Stimulated activated memory B cell treated with anti-CD40 and anti-IgM and Interleukin-4, amounts not matched to agents 10 μg/mL and 1 μg/mL and 100 μg/mL, for 72 hours (primary cell): ENCODE results near the gene S100A3.
A peak's percentile ranks its signal among the peaks of the same experiment; 100 is the strongest.
"Not testable (repeated sequence)": the region's sequence is repeated elsewhere in the genome, so short reads cannot be mapped to it uniquely, and the experiment has no call there.

Experiments
- ATAC-seq: fragments of 150-1000 bp; cut with Tn5 transposase; 2 replicates; pipeline ENCODE4 v1.10.0; 2021
- H3K27ac Mint-ChIP-seq: one replicate; pipeline ENCODE4 v1.8.0; 2022; ENCODE audit warnings: mild to moderate bottlenecking, mixed read lengths
- H3K27me3 Mint-ChIP-seq: one replicate; pipeline ENCODE4 v1.8.0; 2022; ENCODE audit warnings: mixed read lengths
- H3K36me3 Mint-ChIP-seq: one replicate; pipeline ENCODE4 v1.8.0; 2022; ENCODE audit warnings: mixed read lengths
- H3K4me1 Mint-ChIP-seq: one replicate; pipeline ENCODE4 v1.8.0; 2022; ENCODE audit warnings: mixed read lengths
- H3K4me3 Mint-ChIP-seq: one replicate; pipeline ENCODE4 v1.8.0; 2022; ENCODE audit warnings: mild to moderate bottlenecking, moderate library complexity, mixed read lengths
- H3K9me3 Mint-ChIP-seq: one replicate; pipeline ENCODE4 v1.8.0; 2022; ENCODE audit warnings: mixed read lengths

Gene S100A3

GRCh38 chr1:153577138-153577537 is 28.1 kb upstream of the S100A3 start:
- Mint-ChIP-seq H3K9me3 (no peaks in the 10 kb centered on the region), H3K4me1 (peaks cover 23% of the 10 kb centered on the region), H3K4me3 (no peak overlapping the region), H3K36me3 (no peaks in the 10 kb centered on the region), H3K27me3 (peaks cover 23% of the 10 kb centered on the region), H3K27ac (peak overlapping the region; percentile 3)
- no peak for ATAC-seq

- H3K36me3 Mint-ChIP-seq, ATAC-seq: not testable (repeated sequence)
Observed at GRCh38 chr1:153575497-153575896, 26.4 kb upstream of the S100A3 start.

GRCh38 chr1:153575081-153575491 is 26.0 kb upstream of the S100A3 start:
- not testable (repeated sequence) for H3K36me3 Mint-ChIP-seq, ATAC-seq, H3K27ac Mint-ChIP-seq, H3K4me3 Mint-ChIP-seq, H3K9me3 Mint-ChIP-seq
- peaks cover 23% of the 10 kb centered on the region for H3K27me3 Mint-ChIP-seq
- peaks cover 23% of the 10 kb centered on the region for H3K4me1 Mint-ChIP-seq

More at GRCh38 chr1:153575497-153575896, 26.4 kb upstream of the S100A3 start:
- H3K27ac Mint-ChIP-seq, H3K9me3 Mint-ChIP-seq, H3K4me3 Mint-ChIP-seq: not testable (repeated sequence)
- Mint-ChIP-seq H3K4me1 (peaks cover 23% of the 10 kb centered on the region), H3K27me3 (peaks cover 23% of the 10 kb centered on the region)

GRCh38 chr1:153573351-153573750 is 24.3 kb upstream of the S100A3 start:
- ATAC-seq: no peak
- Mint-ChIP-seq H3K4me3 (no peak overlapping the region), H3K9me3 (no peaks in the 10 kb centered on the region), H3K4me1 (peaks cover 29% of the 10 kb centered on the region), H3K36me3 (no peaks in the 10 kb centered on the region), H3K27me3 (peaks cover 12% of the 10 kb centered on the region), H3K27ac (peak overlapping the region; percentile 44)

GRCh38 chr1:153572569-153573015 is 23.5 kb upstream of the S100A3 start:
- Mint-ChIP-seq H3K27me3 (peaks cover 4% of the 10 kb centered on the region), H3K4me3 (no peak overlapping the region), H3K9me3 (no peaks in the 10 kb centered on the region), H3K27ac (peak overlapping the region; percentile 44), H3K4me1 (peaks cover 34% of the 10 kb centered on the region), H3K36me3 (no peaks in the 10 kb centered on the region)
- peak; percentile 93 for ATAC-seq

- Mint-ChIP-seq H3K27me3 (no peaks in the 10 kb centered on the region), H3K9me3 (no peaks in the 10 kb centered on the region), H3K27ac (no peak overlapping the region), H3K4me1 (peaks cover 33% of the 10 kb centered on the region), H3K36me3 (no peaks in the 10 kb centered on the region), H3K4me3 (no peak overlapping the region)
- no peak for ATAC-seq
Observed at GRCh38 chr1:153571706-153572105, 22.6 kb upstream of the S100A3 start.

GRCh38 chr1:153570874-153571273 is 21.8 kb upstream of the S100A3 start:
- ATAC-seq: no peak
- Mint-ChIP-seq H3K4me1 (peaks cover 42% of the 10 kb centered on the region), H3K36me3 (no peaks in the 10 kb centered on the region), H3K9me3 (no peaks in the 10 kb centered on the region), H3K27ac (peak overlapping the region; percentile 12), H3K4me3 (no peak overlapping the region), H3K27me3 (no peaks in the 10 kb centered on the region)

GRCh38 chr1:153569465-153569864 is 20.4 kb upstream of the S100A3 start:
- Mint-ChIP-seq H3K27ac (no peak overlapping the region), H3K9me3 (no peaks in the 10 kb centered on the region), H3K4me3 (no peak overlapping the region), H3K27me3 (no peaks in the 10 kb centered on the region), H3K4me1 (peaks cover 51% of the 10 kb centered on the region), H3K36me3 (no peaks in the 10 kb centered on the region)
- ATAC-seq: no peak

GRCh38 chr1:153568367-153569099 is 19.5 kb upstream of the S100A3 start:
- H3K27me3 Mint-ChIP-seq: no peaks in the 10 kb centered on the region
- peak overlapping the region; percentile 58 for H3K27ac Mint-ChIP-seq
- no peaks in the 10 kb centered on the region for H3K36me3 Mint-ChIP-seq
- peak overlapping the region; percentile 65 for H3K4me3 Mint-ChIP-seq
- H3K9me3 Mint-ChIP-seq: no peaks in the 10 kb centered on the region
- H3K4me1 Mint-ChIP-seq: peaks cover 51% of the 10 kb centered on the region
- peak; percentile 53 for ATAC-seq

- H3K9me3 Mint-ChIP-seq: no peaks in the 10 kb centered on the region
- peaks cover 45% of the 10 kb centered on the region for H3K4me1 Mint-ChIP-seq
- H3K27me3 Mint-ChIP-seq: no peaks in the 10 kb centered on the region
- peak overlapping the region; percentile 58 for H3K27ac Mint-ChIP-seq
- ATAC-seq: no peak
- H3K4me3 Mint-ChIP-seq: no peak overlapping the region
- no peaks in the 10 kb centered on the region for H3K36me3 Mint-ChIP-seq
Observed at GRCh38 chr1:153567621-153568366, 18.7 kb upstream of the S100A3 start.

GRCh38 chr1:153566414-153567371 is 17.6 kb upstream of the S100A3 start:
- no peaks in the 10 kb centered on the region for H3K27me3 Mint-ChIP-seq
- no peaks in the 10 kb centered on the region for H3K36me3 Mint-ChIP-seq
- H3K27ac Mint-ChIP-seq: peak overlapping the region; percentile 89
- ATAC-seq: peak; percentile 81
- H3K4me3 Mint-ChIP-seq: peak overlapping the region; percentile 8
- no peaks in the 10 kb centered on the region for H3K9me3 Mint-ChIP-seq
- H3K4me1 Mint-ChIP-seq: peaks cover 40% of the 10 kb centered on the region

GRCh38 chr1:153565529-153566374 is 16.7 kb upstream of the S100A3 start, which contains the start of gene S100A2:
TSS of gene S100A2 (minus strand) at chr1:153565844. CDS start at chr1:153563877, 1,967 bp downstream.
- no peaks in the 10 kb centered on the region for H3K36me3 Mint-ChIP-seq
- H3K9me3 Mint-ChIP-seq: no peaks in the 10 kb centered on the region
- peak within 1 kb of the TSS; percentile 89 for H3K27ac Mint-ChIP-seq
- H3K27me3 Mint-ChIP-seq: no peaks in the 10 kb centered on the region
- H3K4me1 Mint-ChIP-seq: peaks cover 40% of the 10 kb centered on the region
- H3K4me3 Mint-ChIP-seq: peak within 1 kb of the TSS; percentile 18
- ATAC-seq: peak; percentile 77

GRCh38 chr1:153563991-153564390 is 14.9 kb upstream of the S100A3 start:
- ATAC-seq: no peak
- Mint-ChIP-seq H3K36me3 (no peaks in the 10 kb centered on the region), H3K27ac (no peak overlapping the region), H3K4me3 (no peak overlapping the region), H3K9me3 (no peaks in the 10 kb centered on the region), H3K4me1 (peaks cover 40% of the 10 kb centered on the region), H3K27me3 (no peaks in the 10 kb centered on the region)

- no peaks in the 10 kb centered on the region for H3K9me3 Mint-ChIP-seq
- H3K4me3 Mint-ChIP-seq: no peak overlapping the region
- no peak for ATAC-seq
- no peak overlapping the region for H3K27ac Mint-ChIP-seq
- no peaks in the 10 kb centered on the region for H3K27me3 Mint-ChIP-seq
- no peaks in the 10 kb centered on the region for H3K36me3 Mint-ChIP-seq
- H3K4me1 Mint-ChIP-seq: peaks cover 35% of the 10 kb centered on the region
Observed at GRCh38 chr1:153563483-153563901, 14.4 kb upstream of the S100A3 start.
